Keratinocyte (primary cell): Measurements from ENCODE around the gene C17orf113. TPM values are rescaled to one million over a fixed set of nuclear protein-coding genes. Genes with fewer than 3 reads are reported as not detected.

ENCODE experiments used
- DNase-seq: peaks from one replicate; pipeline ENCODE4 v3.0.0-alpha.2; 2011; ENCODE audit warnings: low read depth, missing footprints, low spot score
- FAIRE-seq: peaks from 2 replicates; lab custom pipeline; 2011; peaks lifted over from hg19 to GRCh38; lab: Jason Lieb, UNC
- H2AFZ ChIP-seq: 2 replicates; pipeline ENCODE4 v1.6.0; 2012; ENCODE audit warnings: low read length, control low read depth, inconsistent platforms; ENCODE audit not compliant: control insufficient read depth
- H3K27ac ChIP-seq: 2 replicates; pipeline ENCODE4 v1.5.1; 2011; ENCODE audit warnings: low read length; ENCODE audit not compliant: control insufficient read depth, insufficient read depth
- H3K27me3 ChIP-seq: 3 replicates; pipeline ENCODE4 v1.6.0; 2011; ENCODE audit warnings: low read length; ENCODE audit not compliant: control insufficient read depth, insufficient read depth; ENCODE audit errors: extremely low read depth
- H3K36me3 ChIP-seq, 2 experiments: 2 replicates in 1 of 2; 3 replicates in 1 of 2; pipeline ENCODE4 v1.5.1; 2011; ENCODE audit warnings: low read length in 2 of 2, mild to moderate bottlenecking in 1 of 2; ENCODE audit not compliant: control insufficient read depth in 2 of 2, insufficient read depth in 2 of 2; ENCODE audit errors: extremely low read depth in 1 of 2
- H3K4me1 ChIP-seq: 3 replicates; pipeline ENCODE4 v1.5.1; 2011; ENCODE audit warnings: low read length; ENCODE audit not compliant: control insufficient read depth, insufficient read depth; ENCODE audit errors: extremely low read depth
- H3K4me2 ChIP-seq: 3 replicates; pipeline ENCODE4 v1.6.0; 2011; ENCODE audit warnings: low read depth, low read length; ENCODE audit not compliant: control insufficient read depth, insufficient read depth; ENCODE audit errors: extremely low read depth
- H3K4me3 ChIP-seq, 3 experiments: fragments of 200-600 bp in 1 of 3; sonication (generic) in 1 of 3; 2 replicates in 2 of 3; 3 replicates in 1 of 3; pipeline ENCODE4 v1.5.1; 2011 to 2016; ENCODE audit warnings: low read length in 3 of 3, mild to moderate bottlenecking in 3 of 3, control low read depth in 2 of 3, inconsistent platforms in 1 of 3, low read depth in 1 of 3, mixed read lengths in 1 of 3, mixed run types in 1 of 3, moderate library complexity in 1 of 3; ENCODE audit not compliant: control insufficient read depth in 2 of 3, insufficient read depth in 2 of 3; ENCODE audit errors: extremely low read depth in 1 of 3
- H3K79me2 ChIP-seq: 2 replicates; pipeline ENCODE4 v1.6.0; 2012; ENCODE audit warnings: low read length; ENCODE audit not compliant: control insufficient read depth, insufficient read depth
- H3K9ac ChIP-seq: 3 replicates; pipeline ENCODE4 v1.6.0; 2011; ENCODE audit warnings: low read length; ENCODE audit not compliant: control insufficient read depth, insufficient read depth; ENCODE audit errors: extremely low read depth
- H3K9me1 ChIP-seq: 3 replicates; pipeline ENCODE4 v1.6.0; 2011; ENCODE audit warnings: low read length; ENCODE audit not compliant: control insufficient read depth, insufficient read depth; ENCODE audit errors: extremely low read depth
- H3K9me3 ChIP-seq: 2 replicates; pipeline ENCODE4 v1.5.1; 2012; ENCODE audit warnings: low read depth, low read length; ENCODE audit not compliant: control insufficient read depth
- H4K20me1 ChIP-seq: 3 replicates; pipeline ENCODE4 v1.6.0; 2011; ENCODE audit warnings: low read length; ENCODE audit not compliant: control insufficient read depth, insufficient read depth; ENCODE audit errors: extremely low read depth
- CTCF ChIP-seq, 3 experiments: IDR thresholded peaks in 1 of 3; conservative IDR thresholded peaks in 1 of 3; optimal IDR thresholded peaks in 1 of 3; 2 replicates in 2 of 3; 3 replicates in 1 of 3; pipeline versions ENCODE3 to v1.5.1; 2011; ENCODE audit warnings: low read length in 3 of 3, mild to moderate bottlenecking in 3 of 3, moderate library complexity in 2 of 3, control low read depth in 1 of 3, inconsistent platforms in 1 of 3; ENCODE audit not compliant: insufficient read depth in 2 of 3; ENCODE audit errors: extremely low read depth in 1 of 3
- EZH2 ChIP-seq: IDR thresholded peaks from one replicate; pipeline ENCODE4 v1.6.1; 2012; ENCODE audit warnings: inconsistent platforms, mild to moderate bottlenecking, low read length, moderate library complexity
- dilution Hi-C: fragments of 300-500 bp; cut with MboI; formaldehyde crosslinking; loops from one replicate; pipeline ENCODE4 v1.7.0; 2020; ENCODE audit warnings: low sequenced_read_pairs; ENCODE audit not compliant: extremely low pct_ligation_motif_present
- polyA plus RNA-seq, 5 experiments: library from polyadenylated mRNA; depleted of rRNA in 3 of 5; stranded (reverse) in 3 of 5; stranded (forward) in 1 of 5; unstranded in 1 of 5; fragments of >200 nt; gene quantifications; 1 replicate in 1 of 5; 2 replicates in 3 of 5; 3 replicates in 1 of 5; pipeline versions ENCODE4 v1.2.1 to v1.2.3, GENCODE V29; 2011 to 2012; ENCODE audit warnings: missing spikeins in 2 of 5, low read depth in 1 of 5, low replicate concordance in 1 of 5

C17orf113 gene
- polyA plus RNA-seq, 1 donor (not counting 4 experiments of a cell fraction or from before 2014, with no cell fraction given): 0.12 TPM

DNA sequence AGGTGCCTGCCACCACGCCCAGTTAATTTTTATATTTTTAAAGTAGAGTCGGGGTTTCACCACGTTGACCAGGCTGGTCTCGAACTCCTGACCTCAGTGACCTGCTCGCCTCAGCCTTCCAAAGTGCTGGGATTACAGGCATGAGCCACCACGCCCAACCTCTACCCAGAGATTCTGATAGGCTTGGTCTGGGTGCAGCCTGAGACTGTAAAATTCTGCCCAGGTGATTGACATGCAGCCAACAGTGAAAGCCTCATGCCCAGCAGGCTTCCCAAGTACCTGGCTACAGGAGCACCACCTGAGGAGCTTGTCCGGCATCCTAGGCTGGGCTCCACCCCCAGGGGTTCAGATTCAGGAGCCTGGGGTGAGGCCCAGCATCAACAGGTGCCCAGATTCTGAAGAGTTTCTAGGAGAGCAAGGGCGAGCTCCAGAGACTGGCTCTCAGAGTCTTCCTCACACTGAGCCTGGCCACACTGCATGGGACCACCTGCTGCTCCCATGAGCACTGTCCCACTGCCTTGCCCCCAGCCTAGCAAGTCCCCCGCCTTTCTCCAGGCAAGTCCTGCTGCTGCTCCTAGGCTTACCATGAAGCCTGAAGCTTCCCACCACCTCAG lies 31.2 kb upstream of the C17orf113 start:
- Histone ChIP-seq H3K9me1 (no peaks in the 10 kb centered on the region), H3K9me3 (no peaks in the 10 kb centered on the region), H2AFZ (no peak overlapping the region), H3K79me2 (no peaks in the 10 kb centered on the region), H3K9ac (no peak overlapping the region), H4K20me1 (no peaks in the 10 kb centered on the region), H3K4me1 (no peaks in the 10 kb centered on the region), H3K27me3 (peaks cover 6% of the 10 kb centered on the region), H3K4me2 (no peak overlapping the region), H3K27ac (no peak overlapping the region), H3K36me3 (no peaks in the 10 kb centered on the region), H3K4me3 (no peak overlapping the region)
- dilution Hi-C loops: no loop called here
- FAIRE-seq: no peak
- DNase-seq: no peak
- TF ChIP-seq CTCF (optimal IDR thresholded peaks at IDR 0.05 in 1 of 3, IDR thresholded peaks at IDR 0.05 in 1 of 3, conservative IDR thresholded peaks at IDR 0.05 in 1 of 3; ENCODE audit: extremely low read depth in 1 of 3, insufficient read depth in 2 of 3, low read length in 3 of 3): no peak
- no peak for TF ChIP-seq EZH2

DNA sequence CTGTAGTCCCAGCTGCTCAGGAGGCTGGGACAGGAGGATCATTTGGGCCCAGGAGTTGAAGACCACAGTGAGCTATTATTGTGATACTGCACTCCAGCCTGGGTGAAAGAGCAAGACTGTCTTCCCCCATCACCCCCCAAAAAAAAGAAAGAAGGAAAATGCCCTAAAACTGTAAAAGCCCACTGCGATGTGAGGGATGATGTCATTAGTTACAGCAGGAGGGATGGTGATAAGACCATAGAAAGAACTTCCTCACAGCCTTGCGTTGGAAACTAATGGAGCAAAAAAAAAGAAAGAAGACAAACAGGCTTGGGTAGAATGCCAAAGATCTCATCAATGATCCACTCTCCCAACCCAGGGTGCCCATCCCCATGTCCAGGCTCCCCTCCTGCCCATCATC lies 29.1 kb upstream of the C17orf113 start:
- no peak overlapping the region for H2AFZ ChIP-seq
- no peak overlapping the region for H3K9ac ChIP-seq
- DNase-seq: no peak
- no peaks in the 10 kb centered on the region for H3K79me2 ChIP-seq
- H3K27ac ChIP-seq: no peak overlapping the region
- H4K20me1 ChIP-seq: no peaks in the 10 kb centered on the region
- no peaks in the 10 kb centered on the region for H3K9me1 ChIP-seq
- no peaks in the 10 kb centered on the region for H3K4me1 ChIP-seq
- no peak overlapping the region for H3K4me3 ChIP-seq
- no peak overlapping the region for H3K4me2 ChIP-seq
- dilution Hi-C loops: no loop called here
- no peak for FAIRE-seq
- no peak for TF ChIP-seq CTCF (optimal IDR thresholded peaks at IDR 0.05 in 1 of 3, IDR thresholded peaks at IDR 0.05 in 1 of 3, conservative IDR thresholded peaks at IDR 0.05 in 1 of 3; ENCODE audit: extremely low read depth in 1 of 3, insufficient read depth in 2 of 3, low read length in 3 of 3)
- no peak for TF ChIP-seq EZH2
- peaks cover 6% of the 10 kb centered on the region for H3K27me3 ChIP-seq
- no peaks in the 10 kb centered on the region for H3K9me3 ChIP-seq
- H3K36me3 ChIP-seq: no peaks in the 10 kb centered on the region
